HS-27A (cell line): ENCODE data around the gene NT5DC4.
A peak's percentile ranks its signal among the peaks of the same experiment; 100 is the strongest.

Experiments
- DNase-seq: peaks from one replicate; pipeline ENCODE4 v3.0.0-alpha.2; 2012; ENCODE audit warnings: low read depth, missing footprints

The NT5DC4 gene

DNA sequence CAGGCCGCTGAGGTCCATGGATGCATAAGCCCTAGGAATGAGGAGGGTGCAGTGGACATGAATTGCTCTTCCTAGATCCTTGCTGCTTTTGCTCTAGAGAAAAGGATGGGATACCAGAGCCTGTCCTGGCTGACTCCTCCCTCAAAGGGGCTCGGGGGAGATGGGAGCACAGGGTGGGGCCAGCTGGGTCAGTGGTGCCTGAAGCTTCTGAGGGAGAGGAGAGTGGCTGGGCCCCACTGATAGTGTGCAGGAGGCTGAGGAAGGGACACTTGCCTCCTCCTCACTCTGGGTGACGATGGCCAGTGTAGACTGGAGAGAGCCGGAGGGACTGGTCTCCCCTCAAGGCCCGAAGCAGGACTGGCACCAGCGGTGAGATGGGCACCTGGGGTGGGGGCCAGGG lies at the start of gene NT5DC4:
NT5DC4 (plus strand) TSS at position 236 of the 400 bp plus-strand sequence; CDS start at position 296, 60 bp downstream.
- no peak for DNase-seq

DNA sequence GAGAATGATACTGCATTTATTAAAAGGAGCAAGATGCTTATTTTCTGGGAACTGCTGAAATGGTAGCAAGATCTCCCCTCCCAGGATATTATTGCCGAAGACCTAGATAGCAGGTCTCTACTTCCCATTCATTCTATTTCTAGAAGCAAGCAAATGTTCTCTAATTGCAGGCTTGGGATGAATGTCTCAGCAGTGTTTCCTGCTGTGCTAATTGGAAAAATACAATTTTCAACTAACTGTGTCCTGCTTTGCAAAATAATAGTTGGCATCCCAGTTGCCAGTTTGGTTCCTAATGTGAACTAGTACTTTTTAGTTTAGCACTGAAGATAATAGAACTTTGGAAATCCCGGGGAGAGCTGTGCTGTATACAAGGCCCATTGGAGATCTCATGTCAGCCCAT lies 49.0 kb upstream of the NT5DC4 start:
- DNase-seq: no peak

DNA sequence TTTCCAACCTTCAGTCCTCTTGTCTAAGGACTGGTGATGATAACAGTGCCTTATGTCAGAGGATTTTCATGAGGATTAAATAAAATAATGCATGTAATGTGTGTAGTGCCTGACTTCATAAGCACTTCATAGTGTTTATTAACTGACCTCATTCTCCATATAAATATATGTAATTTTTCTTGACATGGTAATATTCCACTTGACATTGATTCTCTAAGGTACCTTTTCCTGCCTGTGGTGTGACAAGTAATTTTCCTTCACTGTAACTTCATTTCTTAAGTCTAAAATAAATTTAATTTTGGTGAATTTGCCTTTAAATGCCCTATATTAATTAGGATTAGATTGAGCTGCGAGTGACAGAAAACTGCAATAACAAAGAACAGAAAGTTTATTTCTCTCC lies 47.8 kb upstream of the NT5DC4 start:
- DNase-seq: no peak

DNA sequence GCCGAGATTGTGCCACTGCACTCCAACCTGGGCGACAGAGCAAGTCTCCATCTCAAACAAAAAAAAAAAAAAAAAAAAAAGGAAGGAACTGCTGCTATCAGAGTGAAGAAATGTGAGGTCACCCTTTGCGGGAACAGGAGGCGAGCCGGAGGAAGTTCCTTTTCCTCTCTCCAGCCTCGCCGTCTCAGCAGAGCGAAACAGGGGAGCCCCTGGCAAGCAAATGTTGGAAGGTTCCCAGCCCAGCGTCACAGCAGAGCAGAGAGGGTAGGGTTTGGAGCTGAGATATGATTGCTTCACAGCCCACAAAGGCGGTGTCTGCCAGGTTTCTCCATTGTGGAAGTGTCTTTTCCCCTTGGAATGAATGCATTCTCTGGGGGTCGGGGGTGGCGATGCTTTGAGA lies 46.6 kb upstream of the NT5DC4 start:
- DNase-seq: no peak

DNA sequence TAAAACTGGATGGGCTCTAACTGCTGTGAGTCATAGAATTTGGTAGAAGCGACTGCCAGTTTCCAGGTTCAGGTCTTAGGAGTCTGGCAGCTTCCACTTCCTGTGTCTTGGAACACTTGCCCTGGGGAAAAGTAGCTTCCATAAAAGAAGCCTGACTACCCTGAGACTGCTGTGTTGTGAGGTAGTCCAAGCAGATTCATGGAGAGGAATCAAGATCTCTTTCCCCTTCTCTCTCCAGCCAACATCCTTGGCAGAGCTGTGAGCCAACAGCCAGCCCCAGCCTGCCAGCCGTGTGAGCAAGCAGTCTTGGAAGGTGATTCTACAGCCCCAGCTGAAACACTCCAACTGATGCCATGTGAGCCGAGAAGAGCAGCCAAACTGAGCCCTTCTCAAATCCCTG lies 41.3 kb upstream of the NT5DC4 start:
- DNase-seq: no peak

DNA sequence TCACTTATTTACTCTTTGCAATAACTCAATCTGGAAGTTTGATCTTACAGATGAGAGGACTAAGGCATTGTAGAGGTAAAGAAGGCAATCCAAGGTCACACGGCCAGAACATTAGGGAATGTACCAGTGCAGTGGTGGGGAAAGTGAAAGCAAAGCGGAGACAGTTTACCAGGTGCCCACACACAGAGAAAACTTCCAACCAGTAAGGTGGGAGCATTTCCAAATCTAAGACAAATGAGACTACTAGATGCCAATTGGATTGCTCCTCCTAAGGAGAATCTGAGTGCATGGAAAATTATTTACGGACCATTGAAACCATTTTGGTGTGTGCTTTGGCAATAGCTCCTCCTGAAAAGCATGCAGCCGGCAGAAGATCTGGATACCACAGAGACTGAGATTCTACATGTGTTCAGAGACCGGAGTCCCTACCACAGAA lies 40.1 kb upstream of the NT5DC4 start:
- DNase-seq: no peak

DNA sequence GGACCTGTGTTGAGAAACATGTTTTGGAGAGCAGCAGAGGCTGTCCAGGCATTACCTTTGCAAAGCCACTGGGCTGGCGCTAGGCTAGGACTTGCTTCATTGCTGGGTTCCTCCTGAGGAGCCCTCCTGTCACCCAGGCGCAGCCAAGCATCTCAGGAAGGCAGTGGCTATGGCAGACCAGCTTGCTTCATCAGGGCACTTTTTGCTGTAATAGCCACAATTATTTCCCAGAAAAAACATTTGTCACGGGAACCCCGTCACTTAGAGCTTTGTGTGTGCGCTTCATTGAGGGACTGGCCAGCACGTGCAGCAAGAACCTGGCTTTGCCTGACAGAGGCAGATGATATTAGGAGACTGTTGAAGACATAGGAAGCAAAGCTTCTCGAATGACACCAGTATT lies 38.7 kb upstream of the NT5DC4 start:
- DNase-seq: no peak

DNA sequence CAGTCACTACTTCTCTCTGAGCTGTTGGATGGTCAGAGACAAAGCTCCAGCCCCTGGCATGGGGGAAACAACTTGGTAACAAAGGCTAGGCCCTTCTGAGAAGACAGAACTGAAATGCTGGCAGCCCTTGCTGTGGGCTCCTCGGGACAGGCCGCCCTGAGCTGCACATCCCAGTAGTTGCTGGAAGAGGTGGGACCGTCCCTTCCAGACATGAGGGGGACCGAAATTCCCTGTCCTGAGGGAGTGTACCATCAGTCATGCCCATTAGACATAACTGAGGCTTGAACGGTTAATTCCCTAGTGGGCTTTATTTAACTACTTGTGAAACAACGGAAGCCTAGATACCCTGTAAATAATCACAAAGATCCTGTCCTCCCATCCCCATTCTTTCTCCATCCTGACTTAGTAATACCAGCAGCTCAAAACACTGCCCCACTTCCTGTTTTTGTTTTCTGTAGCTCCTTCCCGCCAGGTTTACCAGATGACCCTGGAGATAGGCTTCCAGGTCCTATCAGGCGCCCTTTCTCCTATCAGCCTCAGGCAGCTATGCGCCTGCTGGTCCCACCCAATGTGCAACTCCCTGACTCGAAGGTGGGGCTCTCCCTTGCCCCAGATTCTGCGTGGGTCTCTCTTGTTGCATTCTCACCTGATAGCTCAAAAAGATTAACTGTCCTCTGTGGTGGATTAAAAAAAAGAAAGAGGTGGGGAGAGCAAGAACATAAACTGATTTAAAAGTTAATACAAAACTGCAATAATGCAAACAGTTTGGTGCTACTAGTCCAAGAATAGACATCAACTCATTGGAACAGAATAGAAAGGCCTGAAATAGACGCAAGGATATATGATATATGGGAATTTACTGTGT lies 37.0 kb upstream of the NT5DC4 start:
- no peak for DNase-seq

DNA sequence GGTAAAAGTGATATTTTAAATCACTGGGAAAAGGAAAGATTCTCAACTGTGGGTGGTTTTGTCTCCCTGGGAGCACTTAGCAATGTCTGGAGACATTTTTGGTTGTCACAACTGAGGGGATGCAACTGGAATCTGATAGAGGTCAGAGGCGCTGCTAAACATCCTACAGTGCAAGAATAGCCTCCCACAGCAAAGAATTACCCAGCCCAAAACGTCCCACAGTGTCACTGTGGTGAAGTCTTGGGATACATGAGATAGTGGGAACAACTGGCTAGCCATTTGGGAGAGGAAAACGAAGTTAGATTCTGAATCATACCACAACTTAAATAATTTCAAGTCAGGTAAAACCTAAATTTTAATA lies 36.4 kb upstream of the NT5DC4 start:
- no peak for DNase-seq

DNA sequence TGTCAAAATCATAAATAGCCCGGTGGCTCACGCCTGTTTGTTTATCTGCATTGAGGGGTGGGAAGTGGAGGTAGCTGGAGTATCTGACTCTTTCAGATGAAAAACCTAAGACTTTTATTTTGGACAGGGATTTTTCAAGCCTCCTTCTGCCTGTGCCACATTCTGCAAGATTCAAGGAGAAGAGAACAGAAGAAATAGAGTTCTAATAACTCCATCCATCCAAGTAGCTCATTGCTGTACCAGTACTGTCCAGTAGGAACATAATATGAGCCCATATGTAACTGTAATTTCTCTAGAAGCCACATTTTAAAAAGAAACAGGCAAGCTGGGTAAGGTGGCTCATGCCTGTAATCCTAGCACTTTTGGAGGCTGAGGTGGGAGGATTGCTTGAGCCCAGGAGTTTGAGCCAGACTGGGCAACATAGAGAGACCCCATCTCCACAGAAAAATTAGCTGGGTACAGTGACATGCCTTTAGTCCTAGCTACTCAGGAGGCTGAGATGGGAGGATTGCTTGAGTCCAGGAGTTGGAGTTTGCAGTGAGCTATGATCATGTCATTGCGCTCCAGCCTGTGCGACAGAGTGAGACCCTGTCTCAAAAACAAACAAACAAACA lies 35.4 kb upstream of the NT5DC4 start:
- no peak for DNase-seq

DNA sequence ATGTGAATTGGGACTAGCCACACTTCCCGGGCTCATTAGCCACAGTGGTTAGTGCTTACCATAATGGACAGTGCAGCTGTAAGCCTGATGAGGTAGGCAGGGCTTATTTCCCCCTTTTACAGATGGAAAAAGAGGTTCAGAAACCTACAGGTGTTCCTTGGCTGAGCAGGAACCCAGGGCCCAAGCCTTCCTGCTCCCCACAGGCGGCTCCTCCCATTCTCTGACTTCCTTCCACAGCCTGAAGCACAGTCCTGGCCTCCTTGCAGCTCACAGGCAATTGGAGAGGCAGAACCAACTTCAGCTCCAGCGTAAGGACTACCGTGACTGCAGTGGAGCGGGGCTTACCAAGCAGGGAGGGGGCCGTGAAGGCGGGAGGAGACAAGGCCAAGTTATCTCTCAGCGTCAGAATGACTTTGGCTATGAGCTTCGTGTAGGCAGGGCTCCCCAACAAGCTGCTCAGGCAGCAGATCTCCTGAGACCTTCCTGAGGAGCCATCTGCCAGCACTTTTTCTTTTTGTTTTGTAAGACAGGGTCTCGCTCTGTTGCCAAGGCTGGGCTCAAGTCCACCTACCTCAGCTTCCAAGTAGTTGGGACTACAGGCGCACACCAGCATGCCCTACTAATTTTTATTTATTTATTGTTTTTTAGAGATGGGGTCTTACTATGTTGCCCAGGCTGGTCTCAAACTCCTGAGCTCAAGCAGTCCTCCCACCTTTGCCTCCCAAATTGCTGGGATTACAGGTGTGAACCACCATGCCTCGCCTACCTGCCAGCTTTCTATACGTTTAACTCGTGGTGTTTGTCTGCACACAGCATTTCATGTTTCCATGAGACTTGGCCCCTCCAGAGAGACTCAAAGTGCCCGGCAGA lies 34.2 kb upstream of the NT5DC4 start:
- no peak for DNase-seq

DNA sequence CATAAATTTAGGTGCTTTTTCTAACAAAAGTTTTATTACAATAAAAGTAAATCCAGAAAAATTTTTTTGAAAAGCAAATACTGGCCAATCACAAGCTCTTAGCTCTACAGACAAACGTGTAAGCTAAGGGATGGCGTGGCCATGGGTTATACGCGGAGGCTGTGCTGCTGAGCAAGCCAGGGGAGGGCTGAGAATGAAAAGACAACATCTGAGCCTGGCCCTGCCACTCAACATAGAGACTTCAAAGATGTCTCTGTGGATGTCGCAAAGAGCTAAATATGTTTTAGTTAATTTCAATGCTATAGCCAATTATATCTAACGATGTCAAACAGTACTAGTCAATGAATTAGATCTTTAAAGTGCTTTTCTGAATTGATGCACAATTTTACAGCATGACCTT lies 33.3 kb upstream of the NT5DC4 start:
- no peak for DNase-seq

DNA sequence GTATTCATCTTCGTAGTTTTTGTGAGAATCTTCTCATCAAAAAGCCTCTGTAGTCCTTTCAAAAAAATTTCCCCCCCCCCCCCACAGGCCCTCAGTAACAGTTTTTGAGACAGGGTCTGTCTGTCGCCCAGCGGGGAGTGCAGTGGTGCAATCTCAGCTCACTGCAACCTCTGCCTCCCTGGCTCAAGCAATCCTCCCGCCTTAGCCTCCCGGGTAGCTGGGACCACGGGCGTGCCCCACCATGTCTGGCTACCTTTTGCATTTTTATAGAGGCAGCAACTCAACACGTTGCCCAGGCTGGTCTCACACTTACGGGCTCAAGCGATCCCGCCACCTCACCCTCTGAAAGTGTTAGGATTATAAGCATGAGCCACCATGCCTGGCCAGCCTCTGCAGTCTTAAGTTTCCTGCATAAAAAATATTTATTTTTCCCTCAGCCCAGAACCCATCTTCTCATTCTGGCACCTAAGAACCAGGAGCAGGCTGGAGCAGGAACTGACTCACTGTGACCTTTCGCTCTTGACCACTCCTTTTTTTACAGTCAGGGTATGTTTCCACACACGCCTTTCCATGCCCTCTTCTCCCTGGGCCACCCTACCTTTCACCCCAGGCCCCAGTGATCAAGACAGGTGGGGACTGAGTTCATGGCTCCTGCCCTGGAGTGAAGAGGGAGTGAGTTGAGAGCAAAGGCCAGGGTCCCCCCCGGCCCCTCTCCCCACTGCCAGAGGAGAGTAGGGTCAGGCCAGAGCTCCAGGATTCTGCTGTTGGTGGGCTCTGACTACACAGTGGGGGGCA lies 32.5 kb upstream of the NT5DC4 start:
- DNase-seq: no peak

DNA sequence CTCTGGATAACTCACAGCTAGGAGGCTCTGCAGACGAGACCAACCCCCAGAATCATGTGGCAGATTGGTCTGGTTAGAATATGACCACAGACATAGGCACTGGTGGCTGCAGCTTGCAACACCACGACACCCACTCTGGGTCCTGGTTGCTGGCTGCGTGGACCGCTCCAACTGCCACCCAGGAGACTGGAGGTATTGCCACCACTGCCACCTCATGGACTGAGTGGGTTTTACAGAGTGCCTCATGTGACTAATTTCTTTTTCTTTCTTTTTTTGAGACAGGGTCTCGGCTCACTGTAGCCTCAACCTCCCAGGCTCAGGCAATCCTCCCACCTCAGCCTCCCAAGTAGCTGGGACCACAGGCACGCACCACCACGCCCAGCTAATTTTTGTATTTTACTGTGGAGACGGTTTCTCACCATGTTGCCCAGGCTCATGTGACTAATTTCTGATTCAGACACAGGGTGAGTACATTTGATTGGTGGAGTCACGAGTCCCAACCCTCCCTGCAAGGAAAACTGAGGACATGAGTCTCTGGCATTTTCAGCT lies 29.9 kb upstream of the NT5DC4 start:
- no peak for DNase-seq

DNA sequence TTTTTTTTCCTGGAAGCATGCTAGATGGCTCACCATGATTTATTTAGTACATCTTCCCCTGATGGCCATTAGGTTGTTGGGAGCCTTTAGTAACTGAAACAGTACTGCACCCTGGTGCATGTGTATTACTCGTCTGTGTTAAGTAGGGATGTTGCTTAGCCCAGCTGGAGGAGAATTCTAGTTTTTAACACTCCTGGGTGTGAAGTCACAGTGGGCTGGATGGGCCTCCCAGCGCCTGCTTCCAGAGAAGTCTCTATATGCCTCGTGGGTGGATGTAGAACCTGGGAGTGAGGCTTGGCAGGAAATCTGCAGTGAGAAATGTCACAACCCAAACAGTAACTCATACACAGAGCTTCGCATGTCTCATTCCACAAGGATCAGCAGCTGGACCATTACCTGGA lies 28.9 kb upstream of the NT5DC4 start:
- no peak for DNase-seq

DNA sequence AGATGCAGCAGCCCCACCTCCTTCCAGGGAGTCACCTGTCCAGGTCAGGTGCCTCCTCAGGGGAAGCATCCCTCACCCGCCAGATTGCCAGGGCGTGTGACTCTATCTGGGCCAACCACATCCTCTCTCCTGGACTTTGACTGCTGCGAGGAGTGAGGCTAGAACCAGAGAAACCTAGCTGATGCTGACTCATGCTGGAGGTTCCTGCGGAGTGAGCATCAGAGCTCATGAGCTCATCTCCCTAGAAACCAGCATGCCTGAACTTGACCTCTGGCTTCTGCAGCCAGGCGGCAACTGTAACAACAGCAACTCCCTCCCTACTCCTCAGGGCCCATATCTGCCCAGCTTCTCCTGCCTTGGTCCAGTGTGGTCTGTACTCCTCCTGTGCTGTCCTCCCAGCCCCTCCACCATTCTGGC lies 28.3 kb upstream of the NT5DC4 start:
- peak; percentile 92 for DNase-seq

DNA sequence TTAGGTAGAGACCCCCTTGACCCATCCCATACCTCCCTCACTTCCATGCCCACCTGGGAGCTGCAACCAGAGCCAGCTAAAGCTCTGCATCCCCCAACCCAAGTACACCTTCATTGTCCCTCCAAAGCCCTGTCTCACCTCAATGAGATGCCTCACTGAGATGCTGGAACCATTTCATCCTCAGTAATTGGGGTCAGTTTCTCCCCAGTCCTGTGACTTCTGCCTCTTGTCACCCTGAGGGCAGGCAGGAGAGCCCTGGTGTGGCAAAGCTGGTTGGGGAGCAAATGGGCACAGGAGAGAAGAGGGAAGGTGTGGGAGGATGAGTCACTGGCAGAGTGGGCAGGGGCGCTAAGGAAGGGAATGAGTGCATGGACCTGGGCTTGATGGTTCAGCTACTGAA lies 27.9 kb upstream of the NT5DC4 start:
- DNase-seq: no peak

DNA sequence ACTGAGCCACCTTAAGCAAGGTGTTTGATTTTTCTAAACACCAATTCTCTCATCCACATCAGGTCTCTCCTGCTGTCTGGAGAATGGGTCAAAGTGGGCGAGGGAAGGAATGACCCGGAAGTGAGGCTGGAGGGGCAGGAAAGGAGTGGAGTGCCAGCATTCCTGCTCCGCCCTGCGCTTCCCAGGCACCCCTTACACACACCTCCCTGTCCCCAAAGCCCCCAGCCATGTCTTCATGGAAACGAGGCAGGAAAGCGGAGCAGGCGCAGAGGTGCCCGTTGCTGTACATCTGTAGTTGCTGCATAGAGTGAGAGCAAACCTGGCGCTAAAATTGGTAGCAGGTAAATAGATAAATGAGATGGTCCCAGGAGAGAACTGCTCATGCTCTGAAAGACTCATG lies 27.2 kb upstream of the NT5DC4 start:
- no peak for DNase-seq

DNA sequence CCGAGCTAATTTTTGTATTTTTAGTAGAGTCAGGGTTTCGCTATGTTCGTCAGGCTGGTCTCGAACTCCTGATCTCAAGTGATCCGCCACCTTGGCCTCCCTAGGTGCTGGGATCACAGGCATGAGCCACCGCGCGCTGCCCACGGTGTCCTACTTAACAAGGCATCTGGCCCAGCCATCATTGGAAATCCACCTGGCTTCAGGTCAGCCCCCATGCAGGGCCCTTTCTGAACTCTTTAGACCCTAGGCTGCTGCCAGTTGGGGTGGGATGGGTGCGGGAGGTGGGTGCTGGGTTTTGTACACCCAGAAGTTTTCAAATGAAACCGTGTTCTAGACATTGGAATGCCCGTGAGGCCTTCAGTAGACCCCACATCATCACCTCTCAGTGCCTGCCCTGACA lies 26.6 kb upstream of the NT5DC4 start:
- DNase-seq: no peak

DNA sequence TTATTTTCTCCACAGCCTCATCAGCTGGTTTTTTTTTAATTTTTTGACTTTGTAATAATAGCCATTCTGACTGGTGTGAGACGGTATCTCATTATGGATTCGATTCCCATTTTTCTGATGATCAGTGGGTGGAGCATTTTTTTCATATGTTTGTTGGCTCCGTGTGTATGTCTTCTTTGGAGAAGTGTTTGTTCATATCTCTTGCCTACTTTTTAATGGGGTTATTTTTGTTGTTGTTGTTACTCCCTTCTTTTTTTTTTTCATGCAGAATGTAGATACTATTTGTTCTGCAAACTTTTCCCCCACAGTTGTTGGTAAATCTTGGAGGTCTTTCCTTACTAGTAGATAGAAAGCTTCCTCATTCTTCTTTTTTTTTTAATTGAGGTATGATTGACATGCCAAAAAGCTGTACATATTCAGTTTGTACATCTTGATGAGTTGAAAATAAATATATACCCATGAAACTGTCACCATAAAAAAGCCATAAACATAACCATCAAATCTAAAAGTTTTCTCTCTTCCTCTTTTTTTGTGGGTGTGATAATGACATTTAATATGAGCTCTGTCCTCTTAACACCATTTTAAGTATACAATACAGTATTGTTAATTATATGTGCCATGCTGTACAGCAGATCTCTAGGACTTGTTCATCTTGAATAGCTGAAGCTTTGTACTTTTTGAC lies 21.8 kb upstream of the NT5DC4 start:
- DNase-seq: no peak
